ENCODE data around the gene PFDN4.

DNA sequence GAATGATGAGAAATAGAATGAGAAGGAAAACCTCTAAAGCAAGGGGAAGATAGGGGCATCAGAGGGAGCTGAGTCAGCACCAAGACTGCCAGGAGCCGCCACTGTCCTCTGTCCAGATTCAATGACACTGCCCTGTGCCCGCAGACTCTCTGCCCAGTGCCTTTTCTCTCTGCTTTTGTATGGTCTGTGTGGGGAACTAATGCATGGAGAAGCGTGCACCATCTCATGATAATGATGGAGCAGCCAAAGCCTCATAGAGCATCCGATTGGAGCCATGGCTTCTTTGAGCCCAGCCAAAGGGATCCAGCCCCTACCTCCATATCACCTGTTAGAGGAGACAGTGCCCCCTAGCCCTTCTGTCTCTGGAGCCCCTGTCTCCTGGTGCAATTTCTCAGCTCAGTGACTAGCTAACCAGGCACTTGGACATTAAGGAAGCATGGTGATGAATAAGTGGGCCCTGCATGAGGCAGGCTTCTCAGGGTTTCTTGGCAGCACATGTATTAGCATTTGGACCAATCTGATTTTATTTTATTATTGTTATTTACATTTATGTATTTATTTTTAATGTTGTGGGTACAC lies 6.5 kb upstream of the PFDN4 start:
- TF ChIP-seq POLR2A (IDR thresholded peaks at IDR 0.05; ENCODE audit: low read length) (no peak), GATA1 (IDR thresholded peaks at IDR 0.05; ENCODE audit: low read depth, low read length) (no peak)

All from erythroblast (primary cell).